Smooth muscle cell (in vitro differentiated cells): Measurements from ENCODE around the gene LDLRAD3. TPM values are rescaled to one million over a fixed set of nuclear protein-coding genes. Genes with fewer than 3 reads are reported as not detected.

Experiments
- DNase-seq: peaks from one replicate; lab custom pipeline; 2025; ENCODE audit not compliant: unreplicated experiment; lab: John Stamatoyannopoulos, UW
- H2AFZ ChIP-seq: fragments of 200-600 bp; sonication (generic); 2 replicates; pipeline ENCODE4 v1.6.0; 2016; ENCODE audit warnings: antibody characterized with exemption, low read depth, mild to moderate bottlenecking
- H3F3A ChIP-seq: fragments of 200-600 bp; sonication (generic); 2 replicates; pipeline ENCODE4 v1.6.0; 2017; ENCODE audit warnings: antibody characterized with exemption, low read depth
- H3K27ac ChIP-seq: fragments of 200-600 bp; sonication (generic); 2 replicates; pipeline ENCODE4 v1.5.1; 2016; ENCODE audit warnings: low read depth, mild to moderate bottlenecking
- H3K27me3 ChIP-seq: fragments of 200-600 bp; sonication (generic); 2 replicates; pipeline ENCODE4 v1.6.1; 2016; ENCODE audit warnings: low read depth, mild to moderate bottlenecking
- H3K36me3 ChIP-seq: fragments of 200-600 bp; sonication (generic); 2 replicates; pipeline ENCODE4 v1.5.1; 2016; ENCODE audit warnings: low read depth
- H3K4me1 ChIP-seq: fragments of 200-600 bp; sonication (generic); 2 replicates; pipeline ENCODE4 v1.5.1; 2016; ENCODE audit warnings: low read depth
- H3K4me2 ChIP-seq: fragments of 200-600 bp; sonication (generic); 2 replicates; pipeline ENCODE4 v1.6.0; 2016; ENCODE audit warnings: mild to moderate bottlenecking
- H3K4me3 ChIP-seq: fragments of 200-600 bp; sonication (generic); 2 replicates; pipeline ENCODE4 v1.5.1; 2016; ENCODE audit warnings: mild to moderate bottlenecking
- H3K79me2 ChIP-seq: fragments of 200-600 bp; sonication (generic); 2 replicates; pipeline ENCODE4 v1.6.0; 2016; ENCODE audit warnings: low read depth, mild to moderate bottlenecking
- H3K9ac ChIP-seq: fragments of 200-600 bp; sonication (generic); 2 replicates; pipeline ENCODE4 v1.6.0; 2016; ENCODE audit warnings: low read depth
- H3K9me3 ChIP-seq: fragments of 200-600 bp; sonication (generic); replicated peaks from 2 replicates; pipeline ENCODE4 v1.5.1; 2016; ENCODE audit warnings: low read depth
- H4K20me1 ChIP-seq: fragments of 200-600 bp; sonication (generic); 2 replicates; pipeline ENCODE4 v1.6.0; 2016; ENCODE audit warnings: low read depth
- WGBS: methylation state at CpG from one replicate; pipeline ENCODE4 v1.1.7; 2016; ENCODE audit warnings: low lambda C conversion rate; 5-methylcytosine and 5-hydroxymethylcytosine counted together
- polyA plus RNA-seq: library from polyadenylated mRNA; unstranded; fragments of >200 nt; fragmentation: Nextera tagmentation; extraction: Ambion mirVana; gene quantifications from 2 replicates; pipeline ENCODE4 v1.2.1, GENCODE V29; 2016
- total RNA-seq: library from RNA; depleted of rRNA; stranded (reverse); fragments of >200 nt; gene quantifications from 2 replicates; pipeline ENCODE4 v1.2.3, GENCODE V29; 2014
- TF ChIP-seq, protein P1 (sequence below): fragments of 200-600 bp; sonication (generic); IDR thresholded peaks from 2 replicates; pipeline ENCODE4 v1.5.1; 2017; ENCODE audit warnings: borderline replicate concordance, mild to moderate bottlenecking, antibody characterized with exemption; ENCODE audit not compliant: insufficient read depth, poor library complexity, severe bottlenecking

Gene LDLRAD3
- total and polyA plus RNA-seq, 2 experiments from 2014 or later: 6.1 to 10.0 TPM

GRCh38 chr11:36257351-36257750 is 313.5 kb downstream of the LDLRAD3 start:
- Histone ChIP-seq H3F3A (peaks cover 3% of the 10 kb centered on the region), H3K36me3 (no peaks in the 10 kb centered on the region), H3K4me1 (peaks cover 12% of the 10 kb centered on the region), H3K9ac (no peak overlapping the region), H4K20me1 (no peaks in the 10 kb centered on the region), H3K27me3 (no peaks in the 10 kb centered on the region), H2AFZ (no peak overlapping the region), H3K4me2 (no peak overlapping the region), H3K9me3 (no peaks in the 10 kb centered on the region), H3K27ac (no peak overlapping the region), H3K79me2 (no peaks in the 10 kb centered on the region), H3K4me3 (no peak overlapping the region)
- no peak for DNase-seq
- TF ChIP-seq, protein P1, sequence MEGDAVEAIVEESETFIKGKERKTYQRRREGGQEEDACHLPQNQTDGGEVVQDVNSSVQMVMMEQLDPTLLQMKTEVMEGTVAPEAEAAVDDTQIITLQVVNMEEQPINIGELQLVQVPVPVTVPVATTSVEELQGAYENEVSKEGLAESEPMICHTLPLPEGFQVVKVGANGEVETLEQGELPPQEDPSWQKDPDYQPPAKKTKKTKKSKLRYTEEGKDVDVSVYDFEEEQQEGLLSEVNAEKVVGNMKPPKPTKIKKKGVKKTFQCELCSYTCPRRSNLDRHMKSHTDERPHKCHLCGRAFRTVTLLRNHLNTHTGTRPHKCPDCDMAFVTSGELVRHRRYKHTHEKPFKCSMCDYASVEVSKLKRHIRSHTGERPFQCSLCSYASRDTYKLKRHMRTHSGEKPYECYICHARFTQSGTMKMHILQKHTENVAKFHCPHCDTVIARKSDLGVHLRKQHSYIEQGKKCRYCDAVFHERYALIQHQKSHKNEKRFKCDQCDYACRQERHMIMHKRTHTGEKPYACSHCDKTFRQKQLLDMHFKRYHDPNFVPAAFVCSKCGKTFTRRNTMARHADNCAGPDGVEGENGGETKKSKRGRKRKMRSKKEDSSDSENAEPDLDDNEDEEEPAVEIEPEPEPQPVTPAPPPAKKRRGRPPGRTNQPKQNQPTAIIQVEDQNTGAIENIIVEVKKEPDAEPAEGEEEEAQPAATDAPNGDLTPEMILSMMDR: no peak
- 74% methylated on average over 5 of the region's 5 CpGs for WGBS

- H3K27ac ChIP-seq: no peak overlapping the region
These were observed 315.0 kb downstream of the LDLRAD3 start for GRCh38 chr11:36258730-36259360.

GRCh38 chr11:36261094-36261493 is 317.2 kb downstream of the LDLRAD3 start:
- TF ChIP-seq, protein P1: no peak
- Histone ChIP-seq H3K4me3 (no peak overlapping the region), H3K79me2 (no peaks in the 10 kb centered on the region), H3K4me1 (peaks cover 3% of the 10 kb centered on the region), H3K4me2 (no peak overlapping the region), H3K36me3 (no peaks in the 10 kb centered on the region), H4K20me1 (no peaks in the 10 kb centered on the region), H3K27me3 (peaks cover 9% of the 10 kb centered on the region), H2AFZ (no peak overlapping the region), H3F3A (peaks cover 3% of the 10 kb centered on the region), H3K9me3 (no peaks in the 10 kb centered on the region), H3K27ac (no peak overlapping the region), H3K9ac (no peak overlapping the region)
- WGBS: 84% methylated on average over 4 of the region's 4 CpGs
- no peak for DNase-seq

More at GRCh38 chr11:36258730-36259360, 315.0 kb downstream of the LDLRAD3 start:
- no peak overlapping the region for H3K9ac ChIP-seq
- TF ChIP-seq, protein P1: peak; percentile 77
- no peaks in the 10 kb centered on the region for H4K20me1 ChIP-seq
- 31% methylated on average over 12 of the region's 12 CpGs for WGBS
- H3K4me2 ChIP-seq: peak overlapping the region; percentile 7
- peaks cover 4% of the 10 kb centered on the region for H3K27me3 ChIP-seq
- H3K4me3 ChIP-seq: no peak overlapping the region
- DNase-seq: no peak
- peaks cover 3% of the 10 kb centered on the region for H3F3A ChIP-seq
- H3K4me1 ChIP-seq: no peaks in the 10 kb centered on the region
- H3K79me2 ChIP-seq: no peaks in the 10 kb centered on the region
- H3K36me3 ChIP-seq: no peaks in the 10 kb centered on the region
- no peaks in the 10 kb centered on the region for H3K9me3 ChIP-seq
- H2AFZ ChIP-seq: no peak overlapping the region
